Naive thymus-derived CD4-positive, alpha-beta T cell (primary cell): ENCODE measurements around the gene FAM216A. TPM values are rescaled to one million over a fixed set of nuclear protein-coding genes. Genes with fewer than 3 reads are reported as not detected.
"Not testable (repeated sequence)": the region's sequence is repeated elsewhere in the genome, so short reads cannot be mapped to it uniquely, and the experiment has no call there.

ENCODE experiments used
- ATAC-seq: fragments of 150-1000 bp; cut with Tn5 transposase; 2 replicates; pipeline ENCODE4 v1.10.0; 2021; ENCODE audit warnings: mild to moderate bottlenecking, moderate library complexity
- CTCF ChIA-PET: fragments of 350-600 bp; sonication (Branson Sonifier 250); formaldehyde crosslinking; loops from one replicate; lab custom pipeline; 2021; ENCODE audit warnings: antibody characterized with exemption; lab: Charles Lee
- POLR2A ChIA-PET: fragments of 350-600 bp; sonication (Branson Sonifier 250); formaldehyde crosslinking; loops from one replicate; lab custom pipeline; 2021; ENCODE audit warnings: antibody characterized with exemption, inconsistent platforms; lab: Charles Lee
- DNase-seq, 9 donors: peaks; one replicate each; pipeline versions ENCODE4 v3.0.0 to v3.0.0-alpha.2; 2020 to 2022; ENCODE audit warnings: mixed read lengths in 1 of 9
- H3K27ac ChIP-seq: one replicate; pipeline ENCODE4 v1.7.0; 2013; ENCODE audit warnings: mild to moderate bottlenecking, low read depth, low read length, moderate library complexity
- H3K27me3 ChIP-seq, 2 donors: one replicate each; pipeline ENCODE4 v1.7.0; 2013; ENCODE audit warnings: low read length in 2 of 2, mild to moderate bottlenecking in 2 of 2, moderate library complexity in 2 of 2; ENCODE audit not compliant: control insufficient read depth in 2 of 2, insufficient read depth in 2 of 2
- H3K36me3 ChIP-seq, 3 experiments: 1 replicate in 2 of 3; 2 replicates in 1 of 3; pipeline ENCODE4 v1.7.0; 2013; ENCODE audit warnings: low read length in 3 of 3, mild to moderate bottlenecking in 3 of 3, moderate library complexity in 1 of 3; ENCODE audit not compliant: insufficient read depth in 3 of 3, control insufficient read depth in 2 of 3
- H3K4me1 ChIP-seq, 2 donors: one replicate each; pipeline ENCODE4 v1.7.0; 2013; ENCODE audit warnings: low read length in 2 of 2, mild to moderate bottlenecking in 2 of 2, moderate library complexity in 1 of 2; ENCODE audit not compliant: control insufficient read depth in 2 of 2, insufficient read depth in 2 of 2
- H3K4me3 ChIP-seq: 2 replicates; pipeline ENCODE4 v1.7.0; 2013; ENCODE audit warnings: mild to moderate bottlenecking, low read length
- H3K9me3 ChIP-seq, 3 experiments: 1 replicate in 2 of 3; 2 replicates in 1 of 3; pipeline ENCODE4 v1.7.0; 2013; ENCODE audit warnings: low read length in 3 of 3; ENCODE audit not compliant: control insufficient read depth in 2 of 3
- H3K27ac Mint-ChIP-seq, 9 donors: one replicate each; pipeline ENCODE4 v1.8.0; 2020 to 2022; ENCODE audit warnings: mixed read lengths in 9 of 9, mild to moderate bottlenecking in 8 of 9, moderate library complexity in 5 of 9, inconsistent platforms in 2 of 9
- H3K27me3 Mint-ChIP-seq, 5 donors: one replicate each; pipeline ENCODE4 v1.8.0; 2021 to 2022; ENCODE audit warnings: mixed read lengths in 5 of 5, mild to moderate bottlenecking in 1 of 5
- H3K36me3 Mint-ChIP-seq, 5 donors: one replicate each; pipeline ENCODE4 v1.8.0; 2020 to 2022; ENCODE audit warnings: mixed read lengths in 5 of 5, mild to moderate bottlenecking in 3 of 5, inconsistent platforms in 1 of 5
- H3K4me1 Mint-ChIP-seq, 7 donors: one replicate each; pipeline ENCODE4 v1.8.0; 2020 to 2022; ENCODE audit warnings: mixed read lengths in 7 of 7, mild to moderate bottlenecking in 3 of 7, inconsistent platforms in 1 of 7
- H3K4me3 Mint-ChIP-seq, 10 donors: one replicate each; pipeline ENCODE4 v1.8.0; 2020 to 2022; ENCODE audit warnings: mild to moderate bottlenecking in 10 of 10, mixed read lengths in 10 of 10, moderate library complexity in 6 of 10, inconsistent platforms in 2 of 10
- H3K9me3 Mint-ChIP-seq, 11 donors: one replicate each; pipeline ENCODE4 v1.8.0; 2020 to 2022; ENCODE audit warnings: mixed read lengths in 11 of 11, mild to moderate bottlenecking in 4 of 11, inconsistent platforms in 1 of 11, moderate library complexity in 1 of 11
- intact Hi-C, 2 donors: fragments of 100-400 bp; cut with micrococcal nuclease; formaldehyde crosslinking; loops; one replicate each; pipeline ENCODE4 v1.15.1; 2023
- polyA plus RNA-seq, 2 donors: library from polyadenylated mRNA; unstranded; fragments of 300-500 nt; fragmentation: Illumina TruSeq; gene quantifications; one replicate each; pipeline ENCODE4 v1.2.3, GENCODE V29; 2021
- total RNA-seq, 6 experiments: library from RNA in 5 of 6; stranded (reverse) in 5 of 6; gene quantifications; 1 replicate in 5 of 6; 2 replicates in 1 of 6; pipeline ENCODE4 v1.2.3 and lab custom pipeline; 2021 to 2026

Gene FAM216A
- total and polyA plus RNA-seq, 7 experiments from 2014 or later: 5.3 to 24.1 (median 14.2) TPM

DNA sequence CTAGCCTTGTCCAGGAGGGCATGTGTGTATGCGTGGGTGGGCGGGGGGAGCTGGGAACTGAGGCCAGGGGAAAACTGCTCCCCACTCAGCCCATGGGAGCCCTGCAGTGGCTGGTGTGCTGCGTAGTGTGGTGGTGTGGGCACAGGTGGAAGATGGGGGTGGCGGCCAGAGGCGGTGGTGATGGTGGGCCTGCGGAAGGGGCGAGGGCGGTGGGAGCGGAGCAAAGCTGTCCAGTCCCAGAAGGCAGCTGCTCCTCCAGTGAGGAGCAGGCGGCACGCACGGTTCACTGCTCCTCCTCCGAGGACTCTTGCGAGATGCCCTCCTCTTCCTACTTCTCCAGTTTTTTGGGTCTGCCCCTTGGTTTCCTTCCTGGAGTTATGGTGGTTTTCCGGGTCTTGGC is 39.0 kb upstream of the FAM216A start:
- H3K27me3 ChIP-seq, H3K36me3 ChIP-seq, H3K4me1 Mint-ChIP-seq, H3K36me3 Mint-ChIP-seq, H3K27ac Mint-ChIP-seq, H3K4me1 ChIP-seq, CTCF ChIA-PET, H3K9me3 Mint-ChIP-seq, H3K9me3 ChIP-seq, H3K27me3 Mint-ChIP-seq, H3K4me3 Mint-ChIP-seq, H3K4me3 ChIP-seq, ATAC-seq, H3K27ac ChIP-seq, DNase-seq: not testable (repeated sequence)
- POLR2A ChIA-PET: interaction anchor here (0.8 kb wide), 1 partner anchor 328 kb away, joined by 3 read pairs; no protein-coding TSS in a partner anchor
- intact Hi-C loops: loop anchor here (2.0 kb wide), 2 partner anchors 75 to 149 kb away; partner anchors contain the start of gene ATP2A2 (in 2 of the 2)

DNA sequence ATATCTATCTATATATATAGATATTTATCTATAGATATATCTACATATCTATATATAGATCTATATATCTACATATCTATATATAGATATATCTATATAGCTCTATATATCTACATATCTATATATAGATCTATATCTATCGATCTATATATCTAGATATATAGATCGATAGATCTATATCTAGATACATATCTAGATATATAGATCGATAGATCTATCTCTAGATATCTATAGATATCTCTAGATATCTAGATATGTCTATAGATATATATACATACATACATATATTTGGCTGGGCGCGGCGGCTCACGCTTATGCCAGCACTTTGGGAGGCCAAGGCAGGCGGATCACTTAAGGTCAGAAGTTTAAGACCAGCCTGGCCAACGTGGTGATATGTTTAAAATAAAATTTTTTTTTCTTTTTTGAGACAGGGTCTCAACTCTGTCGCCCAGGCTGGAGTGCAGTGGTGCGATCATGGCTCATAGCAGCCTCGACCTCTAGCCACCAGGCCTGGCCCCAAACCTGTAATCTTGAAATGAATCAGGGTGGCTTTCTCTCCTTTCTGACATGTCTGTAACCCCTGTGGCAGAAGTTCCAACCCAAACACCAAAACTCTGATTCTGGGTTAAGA is 36.6 kb upstream of the FAM216A start:
- H3K9me3 Mint-ChIP-seq: no peaks in the 10 kb centered on the region
- H3K36me3 ChIP-seq: peaks cover 0 to 16% (median 0%) of the 10 kb centered on the region in 3 experiments
- POLR2A ChIA-PET: interaction anchor here (0.5 to 2.0 kb wide), 8 partner anchors 11 to 1253 kb away, joined by 3 to 17 read pairs (median 3); partner anchors contain the start of genes ARPC3, BRAP, RAD9B and VPS29
- no peaks in the 10 kb centered on the region for H3K9me3 ChIP-seq
- H3K27ac ChIP-seq: no peak overlapping the region
- no peak overlapping the region for H3K4me3 ChIP-seq
- H3K4me1 ChIP-seq: no peaks in the 10 kb centered on the region
- CTCF ChIA-PET: interaction anchor here (0.5 to 1.9 kb wide), 39 partner anchors 9 to 1011 kb away, joined by 3 to 24 read pairs (median 4); partner anchors contain the start of genes ARPC3, FAM216A and GPN3
- peaks cover 0 to 5% (median 0%) of the 10 kb centered on the region in 7 donors for H3K4me1 Mint-ChIP-seq
- H3K4me3 Mint-ChIP-seq: peak overlapping the region in 4 of 10 donors; percentile 91 to 100 (median 96)
- no peaks in the 10 kb centered on the region for H3K27me3 ChIP-seq
- H3K36me3 Mint-ChIP-seq: peaks cover 0 to 16% (median 9%) of the 10 kb centered on the region in 5 donors
- peak overlapping the region in 3 of 9 donors; percentile 96 to 99 (median 98) for H3K27ac Mint-ChIP-seq
- peaks cover 0 to 3% (median 0%) of the 10 kb centered on the region in 5 donors for H3K27me3 Mint-ChIP-seq
- DNase-seq (no peak), ATAC-seq (no peak)
- intact Hi-C loops: loop anchor here (1.0 to 2.0 kb wide), 8 partner anchors 18 to 332 kb away; partner anchors contain the start of genes ANAPC7 (in 2 of the 2), ATP2A2 (in 2 of the 2), FAM216A (in 2 of the 2) and GPN3 (in 2 of the 2)

DNA sequence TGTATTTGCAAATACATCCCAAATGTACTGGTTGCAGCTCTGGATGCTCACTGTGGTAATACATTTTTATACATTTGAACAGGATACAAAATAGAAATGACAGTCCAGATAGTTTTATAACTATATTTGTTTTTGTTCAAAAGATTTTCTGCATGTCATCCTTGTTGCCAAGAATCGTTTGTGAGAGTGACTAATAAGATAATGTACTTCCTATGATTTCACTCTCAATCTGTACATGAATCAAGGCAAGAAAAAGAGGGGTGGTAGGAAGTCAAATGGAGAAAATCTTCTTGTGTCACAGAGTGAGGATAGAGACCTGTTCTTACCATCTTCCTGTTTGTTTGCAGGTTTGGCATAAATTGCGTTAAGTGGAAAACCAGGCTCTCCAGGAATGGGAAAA is 32.4 kb upstream of the FAM216A start:
- H3K27ac Mint-ChIP-seq: no peak overlapping the region

DNA sequence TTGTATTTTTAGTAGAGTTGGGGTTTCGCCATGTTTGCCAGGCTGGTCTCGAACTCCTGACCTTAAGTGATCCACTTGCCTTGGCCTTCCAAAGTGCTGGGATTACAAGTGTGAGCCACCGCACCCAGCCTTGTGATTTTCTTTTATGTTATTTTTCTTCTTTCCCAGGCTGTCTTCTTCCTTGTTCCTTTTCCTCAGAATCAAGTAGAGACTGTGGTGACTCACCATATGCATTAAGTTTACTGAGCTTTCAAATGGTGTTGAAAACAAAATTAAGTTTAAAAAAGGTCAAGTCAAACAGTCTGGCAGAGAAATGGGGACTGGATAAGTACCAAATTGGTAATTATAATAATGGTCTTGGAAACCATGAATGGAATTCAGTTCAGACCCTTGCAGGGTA is 24.2 kb upstream of the FAM216A start:
- no peaks in the 10 kb centered on the region for H3K27me3 ChIP-seq
- no peak for ATAC-seq
- H3K27me3 Mint-ChIP-seq: no peaks in the 10 kb centered on the region
- peaks cover 20 to 22% of the 10 kb centered on the region in 2 donors for H3K4me1 ChIP-seq
- POLR2A ChIA-PET: no interaction called here
- H3K27ac Mint-ChIP-seq: peak overlapping the region in 4 of 9 donors; percentile 32 to 76 (median 48)
- no peaks in the 10 kb centered on the region for H3K9me3 ChIP-seq
- no peaks in the 10 kb centered on the region for H3K9me3 Mint-ChIP-seq
- peaks cover 12 to 47% (median 24%) of the 10 kb centered on the region in 3 experiments for H3K36me3 ChIP-seq
- CTCF ChIA-PET: no interaction called here
- no peak overlapping the region for H3K4me3 ChIP-seq
- DNase-seq: no peak
- intact Hi-C loops: no loop called here
- no peak overlapping the region for H3K27ac ChIP-seq
- H3K4me1 Mint-ChIP-seq: peaks cover 27 to 40% (median 36%) of the 10 kb centered on the region in 7 donors
- peak overlapping the region in 1 of 10 donors; percentile 39 for H3K4me3 Mint-ChIP-seq
- peaks cover 5 to 30% (median 18%) of the 10 kb centered on the region in 5 donors for H3K36me3 Mint-ChIP-seq

More for the DNA sequence above, 32.4 kb upstream of the FAM216A start:
- peaks cover 7 to 52% (median 9%) of the 10 kb centered on the region in 3 experiments for H3K36me3 ChIP-seq
- H3K27me3 ChIP-seq: no peaks in the 10 kb centered on the region
- POLR2A ChIA-PET: no interaction called here
- Mint-ChIP-seq H3K9me3 (no peaks in the 10 kb centered on the region), H3K36me3 (peaks cover 0 to 23% (median 16%) of the 10 kb centered on the region in 5 donors), H3K4me1 (peaks cover 0 to 3% (median 0%) of the 10 kb centered on the region in 7 donors), H3K27me3 (no peaks in the 10 kb centered on the region), H3K4me3 (no peak overlapping the region)
- no peak overlapping the region for H3K4me3 ChIP-seq
- intact Hi-C loops: no loop called here
- no peaks in the 10 kb centered on the region for H3K4me1 ChIP-seq
- no peaks in the 10 kb centered on the region for H3K9me3 ChIP-seq
- no peak for DNase-seq
- no peak overlapping the region for H3K27ac ChIP-seq
- no peak for ATAC-seq
- CTCF ChIA-PET: no interaction called here

DNA sequence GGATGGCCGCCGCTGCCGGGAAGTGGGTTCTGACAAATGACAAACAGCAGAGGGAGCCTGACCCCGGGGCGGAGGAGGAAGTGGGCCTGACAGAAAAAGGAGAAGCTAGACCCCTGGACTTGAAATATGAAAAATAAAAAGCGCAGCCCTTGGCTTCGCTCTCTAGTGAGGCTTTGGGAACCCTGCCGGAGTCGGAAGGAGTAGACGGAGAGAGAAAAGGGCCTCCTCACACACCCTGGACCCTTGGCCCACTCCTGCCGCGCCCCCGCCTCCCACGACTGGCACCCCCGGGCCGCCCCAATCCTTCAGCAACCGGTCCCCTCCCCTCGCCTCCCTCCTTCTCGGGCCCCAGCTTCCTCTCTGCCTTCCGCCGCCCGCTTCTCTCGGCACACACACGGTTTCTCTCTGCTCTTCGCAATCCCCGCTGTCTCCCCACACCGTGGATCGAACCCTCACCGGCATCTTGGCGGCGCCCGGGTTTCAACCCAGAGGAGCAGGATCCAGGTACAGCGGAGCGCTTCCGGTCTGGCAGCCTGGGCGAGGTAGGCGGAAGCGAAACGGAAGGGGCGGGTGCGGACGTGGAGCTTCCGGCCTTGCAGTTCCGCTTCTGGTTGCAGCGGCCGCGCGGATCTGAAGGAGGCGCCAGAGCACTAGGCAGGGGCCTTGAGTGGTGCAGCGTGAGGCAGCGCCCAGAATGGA is 18.7 kb upstream of the FAM216A start, which contains the start of gene ARPC3:
Gene ARPC3, minus strand, starts transcription at position 539 of the 699 bp plus-strand sequence. Its CDS starts 77 bp downstream, at position 462.
- H3K27me3 Mint-ChIP-seq: peaks cover 0 to 3% (median 0%) of the 10 kb centered on the region in 5 donors
- Histone ChIP-seq H3K27me3 (no peaks in the 10 kb centered on the region), H3K36me3 (peaks cover 6 to 29% (median 8%) of the 10 kb centered on the region in 3 experiments), H3K27ac (peak within 1 kb of the TSS; percentile 93), H3K4me1 (peaks cover 20 to 22% of the 10 kb centered on the region in 2 donors), H3K4me3 (peak within 1 kb of the TSS; percentile 95), H3K9me3 (no peaks in the 10 kb centered on the region)
- H3K4me1 Mint-ChIP-seq: peaks cover 31 to 51% (median 44%) of the 10 kb centered on the region in 7 donors
- DNase-seq (peak; percentile 86 to 95 (median 94)), ATAC-seq (peak; percentile 98)
- peak within 1 kb of the TSS; percentile 90 to 100 (median 99) for H3K4me3 Mint-ChIP-seq
- intact Hi-C loops: loop anchor here (1.0 to 5.0 kb wide), 17 partner anchors 18 to 738 kb away; partner anchors contain the start of genes ANAPC7 (in 2 of the 2), FAM216A (in 2 of the 2), GIT2 (in 2 of the 2) and GPN3 (in 2 of the 2)
- H3K27ac Mint-ChIP-seq: peak within 1 kb of the TSS; percentile 94 to 100 (median 99)
- ChIA-PET POLR2A (interaction anchor here (0.6 to 6.1 kb wide), 32 partner anchors 12 to 649 kb away, joined by 3 to 88 read pairs (median 5); partner anchors contain the start of genes ATP2A2, CCDC63, FAM216A and GPN3), CTCF (interaction anchor here (0.6 to 6.1 kb wide), 25 partner anchors 8 to 1765 kb away, joined by 3 to 87 read pairs (median 4); partner anchors contain the start of genes CCDC63, FAM216A, GPN3 and RAD9B)
- peaks cover 0 to 5% (median 0%) of the 10 kb centered on the region in 11 donors for H3K9me3 Mint-ChIP-seq
- H3K36me3 Mint-ChIP-seq: peaks cover 0 to 25% (median 15%) of the 10 kb centered on the region in 5 donors
